Measurements from ENCODE around the gene C4orf33.

DNA sequence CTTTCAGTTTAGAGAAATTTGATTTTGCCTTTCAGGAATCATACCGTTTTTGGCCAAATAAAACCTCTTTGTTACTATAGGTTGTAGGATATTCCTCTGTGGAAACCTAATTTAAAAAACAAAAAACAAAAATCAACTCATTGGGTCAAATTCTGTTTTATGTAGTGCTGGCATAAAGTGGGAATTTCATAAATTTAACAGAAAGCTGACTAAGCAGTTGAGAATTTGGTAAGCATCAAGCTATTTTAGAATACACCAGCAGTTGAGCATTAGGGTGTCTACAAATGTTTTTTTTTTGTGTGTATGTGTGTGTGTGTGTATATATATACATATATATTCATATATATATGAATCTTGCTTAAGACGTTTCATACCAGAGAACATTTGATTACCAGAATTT is 47.4 kb downstream of the C4orf33 start:
- no peak for TF ChIP-seq CTCF (conservative IDR thresholded peaks at IDR 0.05)
- TF ChIP-seq EZH2 (IDR thresholded peaks at IDR 0.05; ENCODE audit: low read depth) = no peak

Data from PC-9 (cell line).